H1 (cell line): ENCODE results near the gene PDZRN4. TPM values are rescaled to one million over a fixed set of nuclear protein-coding genes. Genes with fewer than 3 reads are reported as not detected.

ENCODE experiments used
- CTCF ChIA-PET: fragments of 300-600 bp; sonication (Branson Sonifier 250); formaldehyde crosslinking; loops from one replicate; lab custom pipeline; 2021; ENCODE audit not compliant: partially characterized antibody; lab: Charles Lee
- POLR2A ChIA-PET: fragments of 300-600 bp; sonication (Branson Sonifier 250); formaldehyde crosslinking; loops from one replicate; lab custom pipeline; 2021; ENCODE audit warnings: inconsistent platforms; ENCODE audit not compliant: partially characterized antibody; lab: Charles Lee
- DNase-seq, 2 experiments: peaks; one replicate each; pipeline versions ENCODE4 v3.0.0 to v3.0.0-alpha.2; 2010 to 2022; ENCODE audit warnings: low spot score in 2 of 2, low read depth in 1 of 2, mixed read lengths in 1 of 2
- FAIRE-seq: peaks from 2 replicates; lab custom pipeline; 2011; peaks lifted over from hg19 to GRCh38; lab: Jason Lieb, UNC
- H2AFZ ChIP-seq: 2 replicates; pipeline ENCODE4 v1.8.1; 2012; ENCODE audit warnings: low read length, inconsistent platforms
- H2AK5ac ChIP-seq: 2 replicates; pipeline ENCODE4 v1.6.1; 2013; ENCODE audit warnings: low read depth, low read length
- H2BK120ac ChIP-seq: replicated peaks from 2 replicates; pipeline ENCODE3; 2013; ENCODE audit warnings: low read depth, low read length, inconsistent platforms
- H2BK12ac ChIP-seq: 2 replicates; pipeline ENCODE4 v1.6.1; 2013; ENCODE audit warnings: low read depth, low read length
- H2BK15ac ChIP-seq: 2 replicates; pipeline ENCODE4 v1.6.1; 2013; ENCODE audit warnings: low read length
- H2BK20ac ChIP-seq: 2 replicates; pipeline ENCODE4 v1.6.1; 2013; ENCODE audit warnings: low read length
- H2BK5ac ChIP-seq: 2 replicates; pipeline ENCODE4 v1.6.1; 2013; ENCODE audit warnings: low read depth, low read length
- H3K14ac ChIP-seq: 2 replicates; pipeline ENCODE4 v1.6.1; 2013; ENCODE audit warnings: inconsistent platforms; ENCODE audit not compliant: insufficient read length
- H3K18ac ChIP-seq: 2 replicates; pipeline ENCODE4 v1.6.1; 2013; ENCODE audit warnings: low read length; ENCODE audit errors: extremely low read depth
- H3K23ac ChIP-seq: 2 replicates; pipeline ENCODE4 v1.6.1; 2013; ENCODE audit warnings: inconsistent platforms; ENCODE audit not compliant: insufficient read length
- H3K23me2 ChIP-seq: 2 replicates; pipeline ENCODE4 v1.6.1; 2013; ENCODE audit warnings: low read depth, low read length
- H3K27ac ChIP-seq: 2 replicates; pipeline ENCODE4 v1.6.1; 2011; ENCODE audit warnings: low read depth, low read length, inconsistent platforms
- H3K27me3 ChIP-seq, 4 experiments: replicated peaks in 1 of 4; 1 replicate in 1 of 4; 2 replicates in 3 of 4; pipeline versions ENCODE4 v1.6.1 to v1.8.1; 2011 to 2013; ENCODE audit warnings: low read length in 3 of 4, mild to moderate bottlenecking in 3 of 4, inconsistent platforms in 2 of 4, mixed read lengths in 2 of 4, moderate library complexity in 1 of 4; ENCODE audit not compliant: control insufficient read depth in 3 of 4, insufficient read depth in 3 of 4; ENCODE audit errors: extremely low read depth in 1 of 4
- H3K36me3 ChIP-seq, 4 experiments: 2 replicates each; pipeline versions ENCODE4 v1.6.1 to v1.8.1; 2011 to 2013; ENCODE audit warnings: mild to moderate bottlenecking in 4 of 4, low read length in 3 of 4, moderate library complexity in 2 of 4, control low read depth in 1 of 4, inconsistent platforms in 1 of 4; ENCODE audit not compliant: insufficient read depth in 4 of 4, control insufficient read depth in 2 of 4
- H3K4ac ChIP-seq: replicated peaks from 2 replicates; pipeline ENCODE3; 2013; ENCODE audit warnings: low read length, low read depth, mixed read lengths, inconsistent platforms; ENCODE audit not compliant: insufficient read length
- H3K4me1 ChIP-seq, 4 experiments: replicated peaks in 1 of 4; 1 replicate in 1 of 4; 2 replicates in 3 of 4; pipeline versions ENCODE4 v1.6.1 to v1.8.1; 2011 to 2013; ENCODE audit warnings: low read length in 3 of 4, inconsistent platforms in 2 of 4, mixed read lengths in 1 of 4; ENCODE audit not compliant: insufficient read depth in 4 of 4, control insufficient read depth in 3 of 4
- H3K4me2 ChIP-seq, 2 experiments: 2 replicates each; pipeline versions ENCODE4 v1.6.1 to v1.8.1; 2011 to 2013; ENCODE audit warnings: low read depth in 2 of 2, low read length in 2 of 2, control low read depth in 1 of 2, inconsistent platforms in 1 of 2, mild to moderate bottlenecking in 1 of 2; ENCODE audit not compliant: insufficient read depth in 1 of 2
- H3K4me3 ChIP-seq, 4 experiments: fragments of 200-600, 300-600 bp in 1 of 4; sonication (generic), shearing (Covaris generic), sonication (Bioruptor Twin) in 1 of 4; 2 replicates each; pipeline versions ENCODE4 v1.5.1 to v1.8.1; 2011 to 2016; ENCODE audit warnings: low read length in 4 of 4, low read depth in 3 of 4, control low read depth in 2 of 4, inconsistent platforms in 2 of 4, mild to moderate bottlenecking in 2 of 4, mixed read lengths in 1 of 4, moderate library complexity in 1 of 4; ENCODE audit not compliant: insufficient read depth in 2 of 4; ENCODE audit errors: extremely low read depth in 1 of 4
- H3K56ac ChIP-seq: replicated peaks from 2 replicates; pipeline ENCODE3; 2013; ENCODE audit warnings: low read depth, mild to moderate bottlenecking, mixed read lengths, low read length, inconsistent platforms; ENCODE audit not compliant: insufficient read length
- H3K79me1 ChIP-seq: 2 replicates; pipeline ENCODE4 v1.6.1; 2013; ENCODE audit warnings: low read depth, low read length, control low read depth
- H3K79me2 ChIP-seq, 2 experiments: 2 replicates each; pipeline versions ENCODE4 v1.6.1 to v1.8.1; 2012 to 2013; ENCODE audit warnings: low read length in 2 of 2, mild to moderate bottlenecking in 2 of 2, inconsistent platforms in 1 of 2; ENCODE audit not compliant: insufficient read depth in 2 of 2, control insufficient read depth in 1 of 2
- H3K9ac ChIP-seq, 4 experiments: replicated peaks in 1 of 4; 1 replicate in 1 of 4; 2 replicates in 3 of 4; pipeline versions ENCODE4 v1.6.1 to v1.8.1; 2011 to 2013; ENCODE audit warnings: low read depth in 3 of 4, low read length in 3 of 4, control low read depth in 2 of 4, mild to moderate bottlenecking in 2 of 4, moderate library complexity in 2 of 4, inconsistent platforms in 1 of 4; ENCODE audit errors: extremely low read depth in 1 of 4
- H3K9me3 ChIP-seq, 2 experiments: 2 replicates each; pipeline versions ENCODE4 v1.6.1 to v1.8.1; 2012 to 2013; ENCODE audit warnings: mild to moderate bottlenecking in 2 of 2, moderate library complexity in 2 of 2, control low read depth in 1 of 2, inconsistent platforms in 1 of 2, low read depth in 1 of 2, low read length in 1 of 2, mixed read lengths in 1 of 2; ENCODE audit not compliant: insufficient read depth in 2 of 2
- H4K20me1 ChIP-seq, 2 experiments: replicated peaks in 1 of 2; 2 replicates each; pipeline versions ENCODE3 to v1.8.1; 2011 to 2013; ENCODE audit warnings: inconsistent platforms in 2 of 2, low read length in 2 of 2, mild to moderate bottlenecking in 1 of 2; ENCODE audit not compliant: insufficient read depth in 2 of 2, control insufficient read depth in 1 of 2
- H4K5ac ChIP-seq: 2 replicates; pipeline ENCODE4 v1.6.1; 2013; ENCODE audit warnings: low read length, low read depth, mixed read lengths, inconsistent platforms; ENCODE audit not compliant: insufficient read length
- H4K8ac ChIP-seq: 2 replicates; pipeline ENCODE4 v1.8.0; 2013; ENCODE audit warnings: mild to moderate bottlenecking, moderate library complexity, low read length, inconsistent platforms; ENCODE audit not compliant: insufficient read depth; ENCODE audit errors: extremely low read depth
- H4K91ac ChIP-seq: replicated peaks from 2 replicates; pipeline ENCODE3; 2013; ENCODE audit warnings: low read length, mixed read lengths, inconsistent platforms; ENCODE audit not compliant: insufficient read length
- ATF2 ChIP-seq: IDR thresholded peaks from 2 replicates; pipeline ENCODE4 v1.6.1; 2012; ENCODE audit warnings: low read length, inconsistent platforms
- BACH1 ChIP-seq: IDR thresholded peaks from 2 replicates; pipeline ENCODE4 v1.6.1; 2012; ENCODE audit warnings: low read length, improper control_type of control experiment
- CHD2 ChIP-seq: IDR thresholded peaks from 2 replicates; pipeline ENCODE4 v1.6.1; 2012; ENCODE audit warnings: low read length, improper control_type of control experiment
- CREB1 ChIP-seq: IDR thresholded peaks from 2 replicates; pipeline ENCODE4 v1.6.1; 2012; ENCODE audit warnings: inconsistent platforms
- CTCF ChIP-seq, 3 experiments: IDR thresholded peaks; 1 replicate in 2 of 3; 2 replicates in 1 of 3; pipeline versions ENCODE4 v1.5.1 to v1.6.1; 2011; ENCODE audit warnings: low read length in 3 of 3, mild to moderate bottlenecking in 3 of 3, inconsistent platforms in 2 of 3, low read depth in 1 of 3, moderate library complexity in 1 of 3; ENCODE audit not compliant: insufficient read depth in 1 of 3; ENCODE audit errors: control extremely low read depth in 1 of 3
- NANOG ChIP-seq: IDR thresholded peaks from 2 replicates; pipeline ENCODE4 v1.6.1; 2011; ENCODE audit warnings: low read length, low read depth, mild to moderate bottlenecking, inconsistent platforms; ENCODE audit not compliant: insufficient read depth, poor library complexity, severe bottlenecking
- PHF8 ChIP-seq: fragments of 200-600 bp; sonication (generic); conservative IDR thresholded peaks from 2 replicates; pipeline ENCODE4 v1.7.1; 2012; ENCODE audit warnings: low read depth, mild to moderate bottlenecking, inconsistent platforms, low read length, moderate library complexity
- USF2 ChIP-seq: IDR thresholded peaks from 2 replicates; pipeline ENCODE4 v1.6.1; 2011; ENCODE audit warnings: low read length, improper control_type of control experiment
- WGBS, 2 experiments: shearing (Covaris generic) in 1 of 2; methylation state at CpG; one replicate each; pipeline versions ENCODE4 v1.1.6 to v1.1.7; 2013 to 2015; ENCODE audit warnings: low lambda C conversion rate in 2 of 2, mixed read lengths in 2 of 2, inconsistent platforms in 1 of 2, low coverage in 1 of 2, missing lambda C conversion rate in 1 of 2; ENCODE audit not compliant: insufficient replicate concordance in 2 of 2, insufficient coverage in 1 of 2, insufficient read length in 1 of 2; ENCODE audit errors: extremely low coverage in 1 of 2, missing lambda C conversion rate in 1 of 2; 5-methylcytosine and 5-hydroxymethylcytosine counted together
- polyA plus RNA-seq, 7 experiments: library from polyadenylated mRNA; depleted of rRNA in 3 of 7; stranded (reverse) in 5 of 7; unstranded in 2 of 7; fragments of >200 nt in 5 of 7; fragments of 200-250 nt in 2 of 7; gene quantifications; 1 replicate in 5 of 7; 2 replicates in 1 of 7; 4 replicates in 1 of 7; pipeline versions ENCODE4 v1.2.1 to v1.2.3, GENCODE V29; 2011 to 2013; ENCODE audit warnings: missing spikeins in 2 of 7, mixed read lengths in 2 of 7
- total RNA-seq: library from RNA; stranded (reverse); fragmentation: NEBNext Ultra II Directional; extraction: Animal tissue kit (Norgen Biotek cat#: 25700); gene quantifications from 2 replicates; pipeline ENCODE4 v1.2.1, GENCODE V29; 2021

The PDZRN4 gene
- total and polyA plus RNA-seq, 2 of the 8 experiments (the other 6 are each of a cell fraction or from before 2014, with no cell fraction given), result not detected

GRCh38 chr12:41365653-41366171 lies 177.6 kb downstream of the PDZRN4 start:
- CTCF ChIA-PET, result interaction anchor here (1.6 kb wide), 1 partner anchor 176 kb away, joined by 4 read pairs; no protein-coding TSS in a partner anchor
- no peak overlapping the region for H3K4ac ChIP-seq
- TF ChIP-seq NANOG (no peak), PHF8 (no peak), USF2 (no peak), CHD2 (no peak), ATF2 (no peak), CREB1 (no peak), CTCF (IDR thresholded peaks at IDR 0.05; ENCODE audit: control extremely low read depth in 1 of 3, insufficient read depth in 1 of 3, low read depth in 1 of 3, low read length in 3 of 3) (no peak), BACH1 (no peak)

More at GRCh38 chr12:41365653-41366171, 177.6 kb downstream of the PDZRN4 start:
- Histone ChIP-seq H3K4me2 (no peak overlapping the region), H3K23me2 (no peaks in the 10 kb centered on the region), H2BK12ac (no peak overlapping the region), H3K14ac (no peak overlapping the region), H3K56ac (no peak overlapping the region), H3K9me3 (no peaks in the 10 kb centered on the region), H3K4me1 (no peaks in the 10 kb centered on the region; a peak in 1 of 7 replicates), H3K4me3 (no peak overlapping the region), H2AFZ (no peak overlapping the region), H3K27ac (no peak overlapping the region), H2BK15ac (no peak overlapping the region), H2BK120ac (no peak overlapping the region), H4K5ac (no peak overlapping the region), H3K36me3 (no peaks in the 10 kb centered on the region), H3K79me1 (no peaks in the 10 kb centered on the region), H2BK20ac (no peak overlapping the region), H4K8ac (no peak overlapping the region), H3K23ac (no peak overlapping the region), H2BK5ac (no peak overlapping the region), H3K79me2 (no peaks in the 10 kb centered on the region), H4K20me1 (no peaks in the 10 kb centered on the region), H2AK5ac (no peak overlapping the region), H3K9ac (no peak overlapping the region), H3K27me3 (peaks cover 0 to 2% (median 0%) of the 10 kb centered on the region in 4 experiments; a peak in 1 of 7 replicates), H3K18ac (no peak overlapping the region), H4K91ac (no peak overlapping the region)
- 67% methylated on average over 2 of the region's 2 CpGs; no CpG with 5 or more reads in 1 of the 2 experiments for WGBS, 2 experiments
- no peak for FAIRE-seq
- DNase-seq, result no peak
- POLR2A ChIA-PET, result no interaction called here
